GM18951 (cell line): ENCODE measurements around the gene KRTAP3-3.

Experiments
- POLR2A ChIP-seq: IDR thresholded peaks from 4 replicates; pipeline ENCODE4 v1.6.1; 2011; ENCODE audit warnings: mild to moderate bottlenecking; ENCODE audit not compliant: insufficient read length, insufficient read depth; ENCODE audit errors: extremely low read depth
- in situ Hi-C: fragments of 300-500 bp; cut with MboI; formaldehyde crosslinking; loops from one replicate; pipeline ENCODE4 v1.12.0; 2022; ENCODE audit warnings: low sequenced_read_pairs, mixed read lengths, inconsistent platforms; ENCODE audit not compliant: unreplicated experiment

The KRTAP3-3 gene

DNA sequence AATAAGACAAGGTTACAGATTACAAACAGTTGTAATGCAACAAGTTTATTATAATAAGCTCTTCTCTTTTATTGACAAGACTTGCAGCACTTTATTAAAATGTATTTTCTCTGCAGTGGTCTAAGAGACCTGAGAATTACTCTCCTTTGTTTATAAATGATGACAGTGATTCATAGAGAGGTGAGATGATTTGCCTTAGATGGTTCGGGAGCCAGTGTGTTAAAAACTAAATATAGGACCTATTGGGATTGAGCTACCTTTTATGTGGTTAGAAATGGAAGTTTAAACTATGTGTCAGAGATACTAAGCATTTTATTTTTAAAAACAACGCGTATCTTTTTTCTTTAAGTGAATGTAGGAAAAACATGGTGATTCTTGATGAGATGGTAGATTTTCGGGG, 2.9 kb upstream of the KRTAP3-3 start:
- in situ Hi-C loops = no loop called here
- TF ChIP-seq POLR2A = no peak

DNA sequence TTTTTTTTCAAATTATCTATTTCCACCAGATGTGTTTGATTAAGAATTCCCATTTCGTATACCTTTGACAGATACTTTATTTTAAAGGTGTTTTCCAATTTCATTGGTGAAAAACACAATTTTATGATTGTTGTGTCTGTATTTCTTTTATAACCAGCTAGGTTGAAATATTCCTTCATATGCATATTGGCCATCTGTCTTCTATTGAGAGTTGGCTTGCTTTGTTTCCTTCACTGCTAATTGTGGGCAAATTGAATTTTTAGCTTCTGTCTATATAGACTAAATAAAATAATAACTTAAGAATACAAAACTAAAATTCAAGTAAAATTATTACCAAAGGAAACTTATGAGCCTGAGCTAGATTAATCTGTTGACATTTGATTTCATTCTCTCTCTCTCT, 1.2 kb upstream of the KRTAP3-3 start:
- no peak for TF ChIP-seq POLR2A
- in situ Hi-C loops = no loop called here

DNA sequence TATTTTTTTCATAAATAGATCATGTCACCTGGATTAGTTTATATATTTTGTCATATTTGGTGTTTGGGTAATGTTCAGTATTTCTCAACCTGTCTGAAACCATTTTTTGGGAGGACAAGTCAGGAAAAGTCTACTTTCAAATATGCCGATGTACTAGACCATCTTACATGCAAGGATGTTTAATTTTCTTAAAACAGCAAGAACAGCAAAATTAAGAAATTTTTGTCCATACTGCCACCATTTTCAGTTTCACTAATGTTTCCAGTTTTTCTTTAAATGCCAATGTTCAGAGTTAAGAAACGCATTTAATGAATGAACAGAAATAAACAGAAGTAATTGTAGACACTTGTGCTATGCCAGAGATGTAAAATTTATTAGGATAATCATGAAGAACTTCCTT, 880 bp downstream of the KRTAP3-3 start:
- no peak for TF ChIP-seq POLR2A
- in situ Hi-C loops = no loop called here

DNA sequence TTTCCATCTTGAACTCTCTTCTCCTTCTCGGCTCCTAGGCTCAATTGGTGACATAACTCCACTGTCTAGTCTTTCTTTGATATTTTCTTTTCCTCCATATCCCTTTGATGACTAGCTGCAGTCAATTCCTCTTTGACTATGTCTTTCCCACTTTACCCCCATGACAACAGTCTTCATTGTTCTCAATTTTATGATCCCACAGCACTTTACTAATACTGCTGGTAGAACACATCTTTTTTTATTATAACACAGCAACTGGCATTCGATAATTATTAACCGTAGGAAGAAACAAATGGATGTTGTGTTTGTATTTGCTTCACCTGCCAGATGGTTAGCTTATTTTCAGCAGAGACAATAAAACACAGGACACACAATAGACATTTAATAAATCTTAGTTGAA, 1.3 kb downstream of the KRTAP3-3 start:
- no peak for TF ChIP-seq POLR2A
- in situ Hi-C loops = no loop called here

DNA sequence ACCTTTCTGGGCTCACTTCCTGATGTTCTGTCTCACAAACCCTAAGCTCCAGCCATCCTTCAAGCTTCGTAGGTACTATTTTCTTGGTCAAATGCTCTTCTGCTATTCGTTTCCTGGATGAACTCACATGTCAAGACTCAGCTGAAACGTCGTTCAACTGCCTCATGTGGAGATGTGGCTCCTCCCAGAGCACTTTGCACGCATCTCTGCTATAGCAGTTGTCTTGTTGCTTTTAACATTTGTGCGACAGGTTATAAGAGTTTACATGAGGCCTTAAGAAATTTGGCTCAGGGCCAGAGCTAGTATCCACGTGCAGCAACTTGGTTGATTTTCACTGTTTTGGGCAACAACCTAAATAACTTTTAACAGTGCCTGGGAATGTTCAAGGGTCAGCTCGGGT, 7.0 kb downstream of the KRTAP3-3 start:
- no peak for TF ChIP-seq POLR2A
- in situ Hi-C loops = no loop called here

DNA sequence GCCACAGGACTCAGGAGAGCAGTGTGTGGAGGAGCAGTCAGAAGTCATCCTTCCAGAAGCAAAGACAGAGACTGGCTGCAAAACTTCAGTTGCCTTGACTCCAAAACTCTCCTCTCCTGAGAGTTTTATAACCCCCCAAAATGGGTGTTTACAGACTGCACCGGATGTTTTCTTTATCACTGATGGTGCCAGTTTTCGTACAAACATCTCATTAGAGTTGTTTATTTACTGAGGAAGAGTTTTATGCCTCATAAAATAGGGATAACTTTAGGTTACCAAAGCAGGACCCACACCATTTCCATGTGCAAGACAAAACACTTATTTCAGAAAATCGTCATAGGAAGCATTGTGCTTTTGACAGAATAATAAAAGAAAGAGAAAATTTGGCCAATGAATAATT, 9.7 kb downstream of the KRTAP3-3 start, which contains the start of gene KRT40:
Gene KRT40 (minus strand): TSS at position 101 of the 400 bp plus-strand sequence. CDS start 53 bp downstream, at position 48.
- in situ Hi-C loops = no loop called here

DNA sequence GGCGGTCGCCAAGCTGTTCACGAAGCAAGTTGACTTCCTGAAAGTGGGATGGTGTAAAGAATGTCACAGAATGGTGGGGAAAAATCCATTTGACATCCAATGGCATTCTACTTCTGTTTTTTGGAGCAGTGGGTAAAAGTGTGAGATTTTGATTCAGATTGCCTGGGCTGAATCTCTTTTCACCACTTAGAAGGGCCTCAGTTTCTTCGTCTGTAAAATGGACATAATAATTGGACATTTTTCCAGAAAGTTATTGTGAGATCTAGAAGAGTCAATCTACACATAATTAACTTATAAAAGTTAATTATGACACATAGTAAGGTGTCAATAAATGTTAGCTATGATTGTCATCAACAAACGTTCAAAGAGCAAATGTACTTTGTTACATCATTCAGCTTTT, 12.8 kb downstream of the KRTAP3-3 start:
- TF ChIP-seq POLR2A = no peak
- in situ Hi-C loops = no loop called here

More for the DNA sequence above, 9.7 kb downstream of the KRTAP3-3 start, which contains the start of gene KRT40:
- no peak for TF ChIP-seq POLR2A

DNA sequence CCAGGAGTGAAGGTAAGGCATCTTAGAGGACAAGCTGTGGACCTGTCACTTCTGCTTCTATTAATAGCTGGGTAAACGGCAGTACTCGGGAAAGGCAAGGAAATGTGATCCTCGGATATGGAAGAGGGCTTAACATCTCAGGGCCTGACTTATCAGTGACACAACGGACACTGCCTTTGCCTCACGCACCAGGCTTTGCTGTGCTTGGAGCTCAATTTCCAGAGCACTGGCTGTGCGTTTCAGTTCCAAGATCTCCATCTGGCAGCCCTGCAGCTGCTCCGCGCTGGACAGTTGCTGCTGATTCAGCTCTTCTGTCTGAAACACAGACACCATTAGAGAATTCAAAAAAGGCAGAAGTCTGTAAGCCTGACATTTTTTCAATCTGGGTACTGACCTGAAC, 13.4 kb downstream of the KRTAP3-3 start:
- no peak for TF ChIP-seq POLR2A
- in situ Hi-C loops = no loop called here

DNA sequence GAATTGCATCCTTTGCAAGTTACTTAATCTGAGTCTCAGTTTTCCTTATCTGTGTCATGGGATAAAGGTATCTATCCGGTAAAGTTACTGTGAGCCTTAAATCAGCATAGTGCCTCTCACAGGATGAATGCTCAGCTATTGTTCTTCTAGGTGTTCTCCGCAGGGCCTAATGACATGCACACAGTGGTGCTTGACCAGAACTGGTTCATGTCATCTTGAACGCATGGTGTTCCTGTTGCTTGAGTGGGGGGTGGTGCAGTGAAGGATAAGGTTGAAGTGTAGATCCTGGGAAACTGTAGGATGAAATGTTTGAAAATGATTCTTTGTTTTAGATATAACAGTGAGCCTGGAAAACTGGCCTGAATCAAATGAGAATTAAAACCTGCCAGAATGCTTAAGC, 13.8 kb downstream of the KRTAP3-3 start:
- in situ Hi-C loops = no loop called here
- no peak for TF ChIP-seq POLR2A

DNA sequence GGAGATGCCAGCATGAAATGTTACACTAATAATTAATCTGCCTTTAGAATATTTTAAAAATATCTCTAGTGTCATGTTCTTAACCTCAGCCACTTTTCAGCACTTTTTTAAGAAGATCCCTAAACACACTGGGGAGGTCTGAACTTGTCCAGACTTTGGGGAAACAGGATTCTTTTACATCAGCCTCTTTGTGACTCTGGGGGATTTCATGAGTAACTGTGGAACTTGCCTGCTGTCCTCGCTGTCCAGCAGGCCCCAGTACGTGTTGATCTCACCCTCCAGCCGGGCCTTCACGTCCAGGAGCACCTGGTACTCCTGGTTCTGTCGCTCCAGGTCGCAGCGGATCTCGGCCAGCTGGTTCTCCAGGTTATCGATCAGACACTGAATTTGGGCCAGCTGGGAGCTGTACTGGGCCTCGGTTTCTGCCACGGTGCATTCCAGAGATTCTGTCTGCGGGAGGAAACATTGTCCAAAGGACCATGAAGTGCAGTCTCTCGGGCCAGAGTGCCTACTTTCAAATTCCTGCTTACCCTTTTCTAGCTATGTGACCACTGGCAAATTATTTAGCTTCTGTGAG, 15.3 kb downstream of the KRTAP3-3 start:
- in situ Hi-C loops = no loop called here
- TF ChIP-seq POLR2A = no peak

DNA sequence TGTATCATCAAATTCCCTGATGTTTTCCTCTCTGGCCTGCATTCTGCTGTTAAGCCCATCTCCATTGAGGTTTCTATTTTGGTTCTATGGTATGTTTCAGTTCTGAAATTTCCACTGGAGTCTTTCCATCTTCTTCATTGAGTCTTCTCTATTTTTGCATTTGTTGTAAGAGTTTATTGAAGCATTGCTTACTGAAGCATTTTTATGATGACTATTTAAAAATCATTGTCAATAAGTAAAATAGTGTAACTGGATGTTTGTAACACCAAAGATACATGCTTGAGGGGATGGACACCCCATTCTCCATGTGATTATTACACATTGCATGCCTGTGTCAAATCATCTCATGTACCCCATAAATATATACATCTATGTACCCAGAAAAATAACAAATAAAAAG, 18.4 kb downstream of the KRTAP3-3 start:
- in situ Hi-C loops = no loop called here
- no peak for TF ChIP-seq POLR2A

DNA sequence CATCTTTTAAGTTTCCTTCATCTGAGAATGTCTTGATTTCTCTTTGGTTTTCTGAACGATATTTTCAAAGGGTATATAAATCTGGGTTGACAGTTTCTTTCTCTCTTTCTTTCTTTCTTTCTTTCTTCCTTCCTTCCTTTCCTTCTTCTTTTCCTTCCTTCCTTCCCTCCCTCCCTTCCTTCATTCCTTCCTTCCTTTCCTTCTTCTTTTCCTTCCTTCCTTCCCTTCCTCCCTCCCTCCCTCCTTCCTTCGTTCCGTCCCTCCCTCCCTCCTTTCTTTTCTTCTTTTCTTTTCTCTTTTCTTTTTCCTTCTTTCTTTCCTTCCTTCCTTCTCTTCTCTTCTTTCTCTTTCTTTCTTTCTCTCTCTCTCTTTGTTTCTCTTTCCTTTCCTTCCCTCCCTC, 19.6 kb downstream of the KRTAP3-3 start:
- TF ChIP-seq POLR2A = no peak
- in situ Hi-C loops = no loop called here

DNA sequence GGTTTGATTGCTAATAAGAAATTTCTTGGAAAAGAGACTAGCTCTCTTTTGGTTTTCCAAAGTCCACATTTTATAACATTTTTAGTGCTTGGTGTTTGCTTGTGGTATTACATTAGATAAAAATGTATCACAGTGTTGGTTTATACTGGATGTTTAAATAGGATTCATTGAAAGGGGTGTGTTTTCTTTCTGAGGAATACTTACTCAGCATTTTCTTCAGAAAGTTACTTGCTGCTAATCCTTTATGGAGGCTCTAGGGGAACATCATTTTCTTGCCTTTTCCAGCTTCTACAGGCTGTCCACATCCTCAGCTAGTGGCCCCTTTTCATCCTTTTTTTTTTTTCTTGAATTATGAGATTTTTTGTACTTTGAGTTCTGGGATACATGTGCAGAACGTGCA, 26.4 kb downstream of the KRTAP3-3 start:
- TF ChIP-seq POLR2A = no peak
- in situ Hi-C loops = no loop called here

DNA sequence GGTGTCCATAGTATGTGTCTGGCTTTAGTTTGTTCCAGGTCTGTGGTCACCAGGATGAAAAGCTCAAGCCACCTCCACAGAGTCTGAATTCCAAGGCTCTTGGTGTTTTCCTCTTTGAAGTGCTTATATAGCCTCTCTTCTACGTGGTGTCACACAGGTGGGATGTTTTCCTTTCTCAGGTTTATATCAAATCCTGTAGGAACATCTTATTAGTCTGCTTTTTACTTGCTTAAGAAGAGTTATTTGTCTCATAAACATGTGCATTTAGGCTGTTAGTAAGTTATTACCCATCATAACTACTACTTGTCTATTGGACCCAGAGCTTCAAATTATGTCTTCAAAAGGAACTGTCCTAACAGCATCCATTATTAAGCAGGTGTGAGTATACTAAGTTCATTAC, 27.1 kb downstream of the KRTAP3-3 start, which contains the start of gene KRT39:
Gene KRT39 (minus strand): TSS at position 101 of the 400 bp plus-strand sequence. CDS start 92 bp downstream, at position 9.
- TF ChIP-seq POLR2A = no peak
- in situ Hi-C loops = no loop called here

DNA sequence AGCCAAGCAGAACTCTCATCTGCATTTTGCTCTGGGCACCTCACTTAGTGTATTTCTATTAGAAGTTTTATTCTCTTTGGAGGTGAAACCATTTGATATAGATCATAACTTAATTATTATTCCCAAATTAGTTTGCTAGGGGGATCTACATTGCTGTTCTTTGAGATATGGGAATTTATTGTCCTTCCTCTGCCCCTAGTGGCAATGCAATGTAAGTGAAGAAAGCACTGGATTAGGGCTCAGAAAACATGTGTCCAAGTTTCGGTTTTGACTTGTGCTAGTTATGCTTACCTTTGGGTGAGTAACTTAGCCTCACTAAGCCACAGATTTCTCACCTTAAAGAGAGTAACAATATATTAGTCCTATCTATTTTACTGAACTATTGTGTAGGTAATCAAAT, 30.1 kb downstream of the KRTAP3-3 start:
- in situ Hi-C loops = no loop called here
- no peak for TF ChIP-seq POLR2A
